ENCODE measurements around the gene TPGS2. TPM values are rescaled to one million over a fixed set of nuclear protein-coding genes. Genes with fewer than 3 reads are reported as not detected.
"Not testable (repeated sequence)": the region's sequence is repeated elsewhere in the genome, so short reads cannot be mapped to it uniquely, and the experiment has no call there.

TPGS2 gene
- total RNA-seq, 1 donor from 2014 or later = 72.8 TPM

DNA sequence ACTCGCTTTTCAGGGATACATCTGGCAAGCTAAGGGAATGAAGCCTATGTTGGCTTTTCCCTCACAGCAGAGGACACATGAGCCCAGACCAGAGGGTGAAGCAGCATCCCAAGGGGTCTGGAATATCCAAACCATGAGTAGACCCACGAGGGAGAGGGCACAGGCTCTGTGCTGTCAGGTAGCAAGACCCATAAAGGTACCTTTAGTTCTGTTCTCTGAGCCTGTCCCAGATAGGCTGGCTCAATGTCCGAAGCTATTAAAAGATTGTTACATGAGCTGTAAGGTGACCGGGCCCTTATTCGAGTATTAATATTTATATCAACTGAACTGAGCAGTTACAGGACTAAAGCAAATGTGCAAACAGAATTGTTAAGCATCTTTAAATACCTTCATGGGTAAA lies 52.2 kb downstream of the TPGS2 start:
- DNase-seq (ENCODE audit: low spot score) = no peak

DNA sequence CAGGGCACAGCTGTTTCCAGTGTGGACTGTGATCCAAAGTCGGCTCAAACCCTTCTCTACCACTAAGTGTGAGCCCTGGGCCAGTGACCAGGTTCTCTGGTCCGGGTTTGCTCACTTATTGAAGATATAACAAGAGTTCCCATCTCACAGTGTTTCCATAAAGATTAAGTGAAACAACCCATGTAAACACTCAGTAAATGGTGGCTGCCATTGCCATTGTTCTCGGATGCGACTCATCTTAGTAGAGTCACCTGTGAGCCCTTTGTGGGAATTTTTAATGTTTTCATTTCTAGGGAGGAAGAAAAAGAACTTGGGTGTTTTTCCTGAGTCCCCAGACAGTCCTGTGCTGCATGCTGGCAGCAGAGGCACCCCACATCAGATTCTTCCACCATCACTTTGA lies 53.4 kb downstream of the TPGS2 start:
- DNase-seq (ENCODE audit: low spot score) = no peak

DNA sequence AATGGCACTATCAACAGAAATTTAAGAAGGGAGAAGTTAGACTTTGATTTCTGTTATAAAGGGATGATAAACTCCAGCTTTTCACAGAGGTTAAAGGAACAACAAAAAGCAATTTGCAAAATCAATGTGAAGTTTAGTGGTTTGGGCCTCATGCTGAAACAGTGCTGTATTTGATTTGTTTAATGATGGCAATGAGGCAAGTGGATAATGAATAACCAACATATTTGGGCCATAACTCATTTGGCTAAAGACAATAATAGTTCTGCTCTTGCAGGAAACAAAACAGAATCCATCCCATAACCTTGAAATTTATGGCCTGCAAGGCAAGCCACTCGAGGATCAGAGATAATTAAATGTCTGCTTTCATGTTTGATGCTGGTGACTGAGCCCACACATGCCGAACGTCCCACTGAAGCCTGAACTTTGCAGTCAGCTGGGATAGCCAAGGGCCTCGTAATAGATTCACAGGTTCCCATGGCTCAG lies 56.5 kb downstream of the TPGS2 start:
- no peak for DNase-seq (ENCODE audit: low spot score)

DNA sequence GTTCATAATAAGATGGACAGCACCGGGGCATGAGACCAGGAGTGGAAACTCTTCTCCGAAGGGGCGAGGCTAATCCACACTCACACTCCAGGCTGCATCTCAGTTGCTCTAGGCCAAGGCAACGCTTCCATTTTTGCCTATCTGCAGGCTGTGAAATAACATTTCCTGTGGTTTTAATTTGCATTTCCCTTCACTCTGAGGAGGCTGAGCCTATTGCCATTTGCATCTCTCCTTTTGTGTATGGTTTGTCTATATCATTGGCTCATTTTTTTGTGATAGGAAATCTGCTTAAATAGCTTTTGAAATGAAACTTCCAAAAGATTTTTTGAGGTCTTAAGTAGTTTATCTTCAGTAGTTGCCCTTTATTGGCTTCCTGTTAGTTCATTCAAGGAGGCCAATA lies 57.6 kb downstream of the TPGS2 start:
- no peak for DNase-seq (ENCODE audit: low spot score)

DNA sequence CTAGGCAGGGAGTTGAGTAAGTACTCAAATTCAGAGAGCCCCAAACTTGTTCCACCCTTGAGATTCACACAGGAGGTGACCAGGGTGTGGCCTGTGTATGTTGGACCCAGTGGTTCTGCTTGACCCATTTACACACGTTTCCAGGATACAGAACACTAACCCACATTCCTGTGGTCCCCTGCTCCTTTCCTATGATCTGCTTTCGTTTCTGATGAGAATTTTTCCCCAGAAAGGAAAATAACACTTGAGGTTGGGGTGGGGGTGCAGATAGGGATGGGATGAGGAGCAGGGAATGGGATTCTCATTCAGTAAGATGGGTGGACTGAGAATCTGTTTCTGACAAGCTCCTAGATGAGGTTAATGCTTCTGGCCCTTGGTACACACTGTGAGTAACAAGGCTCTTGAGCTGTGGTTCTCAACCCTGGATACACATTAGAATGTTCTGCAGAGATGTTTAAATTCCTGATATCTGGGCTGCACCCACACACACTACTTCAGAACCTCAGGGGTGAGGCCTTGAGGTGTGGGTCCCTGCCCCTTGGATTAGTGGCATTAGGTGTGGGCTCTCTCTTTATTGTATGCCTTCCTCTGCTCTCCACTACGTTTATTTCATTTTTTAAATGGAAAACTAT lies 58.4 kb downstream of the TPGS2 start:
- DNase-seq (ENCODE audit: low spot score) = no peak

DNA sequence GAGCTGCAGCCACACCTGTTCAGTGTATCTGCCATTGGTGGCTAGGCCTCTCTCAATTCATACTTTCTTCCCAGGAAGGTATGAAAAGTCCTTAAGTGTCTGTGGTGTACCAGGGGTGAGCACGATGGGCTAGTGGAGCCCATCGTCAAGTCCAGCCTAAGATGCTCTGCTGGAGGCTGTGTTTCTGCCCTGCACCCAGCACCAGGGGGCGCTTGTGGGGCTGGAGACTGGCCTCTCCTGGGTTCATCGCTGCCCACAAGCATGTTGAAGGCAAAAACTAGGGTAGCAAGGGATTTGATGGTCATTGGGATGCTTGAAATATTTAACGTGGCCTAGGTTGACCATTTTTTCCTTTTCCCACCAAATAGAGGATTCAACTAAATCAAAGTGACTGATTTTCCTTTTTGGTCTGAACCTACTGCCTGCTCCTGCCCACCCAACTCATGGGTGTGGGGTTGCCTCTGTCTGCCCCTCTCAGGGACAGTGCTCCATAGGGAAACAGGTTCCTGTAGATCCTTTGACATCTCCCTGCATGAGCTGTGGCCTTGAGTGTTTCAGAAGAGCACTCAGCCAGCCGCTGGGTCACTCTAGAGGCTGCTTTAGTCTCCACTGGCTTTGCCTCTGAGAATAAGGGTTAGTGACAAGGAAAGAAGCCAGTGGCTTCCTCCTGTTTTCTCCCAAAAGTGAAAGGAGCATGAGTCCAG lies 59.0 kb downstream of the TPGS2 start:
- no peak for DNase-seq (ENCODE audit: low spot score)

DNA sequence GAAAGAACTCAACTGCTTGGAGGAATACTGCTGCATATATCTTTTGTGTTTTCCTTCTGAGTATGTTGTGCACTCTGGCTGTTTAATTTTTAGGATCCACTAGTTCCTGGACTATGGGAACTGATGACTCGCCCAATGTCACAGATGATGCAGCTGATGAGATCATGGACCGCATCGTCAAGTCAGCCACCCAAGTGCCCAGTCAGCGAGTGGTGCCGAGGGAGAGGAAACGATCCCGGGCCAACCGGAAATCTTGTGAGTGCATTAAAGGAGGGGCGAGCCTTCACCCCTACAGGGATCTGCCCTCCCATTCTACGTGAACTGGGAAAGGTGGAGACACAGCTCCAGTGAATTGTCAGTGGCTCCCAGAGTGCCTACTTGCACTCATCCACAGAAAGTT lies 59.6 kb downstream of the TPGS2 start:
- no peak for DNase-seq (ENCODE audit: low spot score)

DNA sequence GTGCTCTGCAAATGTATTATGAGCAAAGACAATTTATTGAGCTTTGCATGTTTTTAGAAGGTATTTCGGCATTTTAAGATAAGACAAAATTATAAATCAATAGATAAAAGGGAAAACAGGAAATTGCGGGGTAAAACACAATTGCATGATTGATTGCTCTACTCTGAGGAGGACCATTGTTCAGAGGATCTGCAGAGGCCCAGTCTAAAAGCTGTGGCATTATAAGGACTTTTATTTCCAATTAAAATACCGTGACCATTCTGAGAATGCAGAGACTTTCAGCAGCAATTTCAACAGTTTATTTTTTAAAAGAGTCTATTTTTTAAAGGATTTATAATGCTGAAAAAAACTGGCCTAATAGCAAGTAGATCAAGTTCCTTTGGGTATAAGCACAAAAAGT lies 62.0 kb downstream of the TPGS2 start:
- DNase-seq (ENCODE audit: low spot score) = no peak

DNA sequence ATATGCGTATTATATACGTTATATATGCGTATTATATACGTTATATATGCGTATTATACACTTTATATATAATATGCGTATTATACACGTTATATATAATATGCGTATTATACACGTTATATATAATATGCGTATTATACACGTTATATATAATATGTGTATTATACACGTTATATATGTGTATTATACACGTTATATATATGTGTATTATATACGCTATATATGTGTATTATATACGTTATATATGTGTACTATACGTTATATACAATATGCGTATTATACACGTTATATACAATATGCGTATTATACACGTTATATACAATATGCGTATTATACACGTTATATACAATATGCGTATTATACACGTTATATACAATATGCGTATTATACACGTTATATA lies 65.8 kb downstream of the TPGS2 start:
- DNase-seq (ENCODE audit: low spot score) = not testable (repeated sequence)

DNA sequence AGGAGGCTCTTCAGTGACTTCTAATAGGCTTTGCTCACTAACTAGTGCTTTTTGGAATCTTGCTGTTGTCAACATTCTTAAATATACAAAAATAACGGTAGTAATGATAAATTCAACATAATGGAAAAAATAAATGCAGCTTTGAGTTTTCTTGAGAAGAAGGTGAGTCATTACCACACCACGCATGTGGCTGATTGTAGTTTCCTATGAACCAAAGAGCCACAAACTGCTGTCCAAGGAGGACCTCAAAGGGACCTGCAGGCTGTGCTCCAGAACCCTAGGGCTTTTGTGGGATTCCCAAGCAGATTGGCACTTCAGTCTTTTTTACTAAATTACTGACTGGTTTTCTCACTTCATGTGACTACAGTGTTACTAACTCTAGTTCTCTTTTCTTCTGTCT lies 66.7 kb downstream of the TPGS2 start:
- no peak for DNase-seq (ENCODE audit: low spot score)

DNA sequence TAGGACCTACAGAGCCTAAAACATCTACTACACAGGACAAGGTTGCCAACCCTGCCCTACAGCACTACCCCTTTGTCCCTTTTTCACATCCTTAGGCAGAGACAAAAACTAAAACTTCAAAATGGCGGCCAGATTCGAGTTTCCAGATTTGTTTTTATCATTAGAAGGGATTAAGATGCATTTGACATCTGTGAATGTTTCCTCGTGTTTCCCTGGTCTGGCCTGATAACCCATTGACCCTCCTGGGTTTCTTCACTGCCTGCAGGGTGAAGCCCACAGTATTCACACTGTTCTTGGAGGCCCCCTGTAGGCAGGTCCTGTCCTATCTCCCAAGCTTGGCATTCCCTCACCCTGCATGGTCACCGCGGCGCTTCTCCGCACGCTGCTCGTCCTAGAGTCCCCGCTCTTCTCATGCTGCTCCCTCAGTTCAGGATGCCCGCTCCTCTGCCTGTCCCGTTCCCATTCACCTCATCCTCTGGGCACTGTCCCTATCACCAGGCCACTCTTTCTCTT lies 67.6 kb downstream of the TPGS2 start:
- no peak for DNase-seq (ENCODE audit: low spot score)

DNA sequence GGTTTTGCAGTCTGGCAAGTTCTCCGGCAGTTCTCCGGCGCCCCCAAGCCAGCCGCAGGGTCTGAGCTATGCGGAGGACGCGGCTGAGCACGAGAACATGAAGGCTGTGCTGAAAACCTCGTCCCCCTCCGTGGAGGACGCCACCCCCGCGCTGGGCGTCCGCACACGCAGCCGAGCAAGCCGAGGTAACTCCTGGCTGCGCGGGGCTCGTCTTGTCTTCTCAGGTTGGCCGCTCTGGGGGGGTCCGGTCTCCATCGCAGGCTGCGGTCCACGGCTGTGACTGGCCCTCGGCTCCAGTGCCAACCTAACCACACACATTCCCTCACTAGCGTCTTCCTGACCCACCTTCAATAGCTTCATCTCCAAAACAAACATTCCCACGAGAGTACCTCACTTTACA lies 68.2 kb downstream of the TPGS2 start:
- DNase-seq (ENCODE audit: low spot score) = no peak

DNA sequence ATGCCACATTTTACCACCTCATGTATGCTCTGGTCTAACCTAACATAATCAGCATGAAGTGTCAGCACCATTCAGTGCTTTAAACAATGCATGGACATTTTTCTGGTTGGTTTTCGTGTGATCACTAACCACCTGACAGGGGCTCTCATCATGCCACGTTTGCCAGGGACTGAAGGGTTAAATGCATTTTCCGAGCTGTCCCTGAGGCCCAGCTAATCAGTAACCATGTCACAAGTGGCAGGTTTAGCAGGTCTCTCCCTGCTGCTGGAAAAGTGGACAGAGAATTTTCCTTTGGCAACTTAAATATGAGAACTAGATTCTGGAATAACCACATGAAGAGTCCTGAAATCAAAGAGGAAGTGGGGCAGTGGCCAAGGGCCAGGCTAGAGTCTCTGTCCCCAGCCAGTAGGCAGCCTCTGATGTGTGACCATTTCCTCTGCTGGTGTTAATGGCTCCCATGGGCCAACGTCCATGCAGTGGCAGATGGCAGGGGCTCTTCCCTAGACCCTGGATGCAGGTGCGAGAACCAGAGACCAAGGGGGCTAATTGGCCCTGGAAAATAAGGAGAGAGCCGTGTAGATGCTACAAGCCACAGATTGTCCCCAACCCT lies 69.5 kb downstream of the TPGS2 start:
- no peak for DNase-seq (ENCODE audit: low spot score)

DNA sequence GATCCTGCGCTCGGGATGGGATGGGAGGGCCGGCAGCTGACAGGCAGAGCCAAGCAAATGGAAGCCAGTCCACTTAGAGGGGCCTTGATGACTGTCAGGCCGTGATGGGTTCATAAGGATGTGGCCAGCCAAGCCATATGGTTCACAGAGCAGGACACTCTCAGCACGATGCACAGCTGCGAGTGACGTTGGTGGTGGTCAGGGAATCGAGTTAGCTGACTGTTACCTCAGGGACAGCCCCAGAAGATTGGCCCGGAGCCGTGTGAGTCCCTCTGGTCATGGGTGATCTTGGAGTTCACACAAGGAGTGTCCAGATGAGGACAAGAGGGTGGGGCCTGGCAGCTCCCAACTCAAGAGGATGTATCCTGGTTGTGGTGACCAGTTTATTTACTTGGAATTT lies 70.2 kb downstream of the TPGS2 start:
- DNase-seq (ENCODE audit: low spot score) = peak; percentile 76

DNA sequence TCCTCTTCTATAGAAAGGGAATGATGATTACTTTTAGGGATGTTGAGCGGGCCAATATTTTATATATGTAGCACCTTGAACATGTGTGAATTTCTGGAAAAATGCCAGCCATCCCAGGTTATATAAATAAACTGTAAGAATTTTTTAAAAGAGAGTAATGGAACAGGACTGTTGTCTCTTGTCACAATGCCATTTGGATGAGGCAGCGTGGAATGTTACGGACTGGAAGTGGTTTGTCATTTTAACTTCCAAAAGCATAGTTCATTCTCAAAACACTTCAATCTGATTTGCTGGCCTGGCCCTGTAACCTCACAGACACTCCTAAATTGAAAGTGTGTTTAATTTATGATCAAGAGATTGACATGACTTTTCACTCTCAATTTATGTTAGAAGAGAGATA lies 70.8 kb downstream of the TPGS2 start:
- no peak for DNase-seq (ENCODE audit: low spot score)

DNA sequence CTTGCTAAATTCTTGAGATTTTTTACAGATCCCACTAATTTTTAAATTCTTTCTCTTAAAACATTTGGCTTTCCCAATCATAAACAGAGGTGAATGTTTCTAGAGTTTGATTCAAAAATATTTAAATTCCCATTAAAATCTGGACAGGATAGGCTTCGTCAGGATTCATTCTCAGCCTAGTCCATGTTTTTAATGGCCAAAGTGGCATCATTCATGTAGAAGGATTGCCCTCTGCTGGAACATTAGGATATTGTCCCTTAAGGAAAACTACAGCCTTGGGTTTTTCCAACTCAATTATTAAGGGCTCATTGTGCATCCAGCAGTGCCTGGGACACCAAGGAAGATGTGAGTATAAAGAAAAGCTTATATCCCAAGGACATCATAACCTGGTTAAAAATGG lies 71.7 kb downstream of the TPGS2 start:
- no peak for DNase-seq (ENCODE audit: low spot score)

DNA sequence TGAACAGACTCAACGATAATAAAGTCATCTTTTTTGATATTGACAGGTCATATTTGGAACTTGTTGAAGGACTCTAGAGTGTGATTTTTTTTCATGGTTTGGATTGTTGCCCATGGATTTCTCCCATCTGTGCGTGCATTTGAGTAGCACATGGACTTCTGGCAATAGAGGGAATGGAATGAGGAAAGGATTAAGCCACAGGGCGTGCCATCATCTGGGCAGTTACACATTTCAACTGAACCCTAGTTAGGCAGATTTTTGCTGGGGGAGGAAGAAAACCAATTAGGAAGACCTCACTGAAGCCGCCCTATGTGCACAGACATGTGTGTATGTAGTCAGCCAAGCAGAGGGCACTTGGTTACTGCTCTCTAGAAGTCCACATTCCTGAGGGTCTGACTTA lies 72.6 kb downstream of the TPGS2 start:
- no peak for DNase-seq (ENCODE audit: low spot score)

DNA sequence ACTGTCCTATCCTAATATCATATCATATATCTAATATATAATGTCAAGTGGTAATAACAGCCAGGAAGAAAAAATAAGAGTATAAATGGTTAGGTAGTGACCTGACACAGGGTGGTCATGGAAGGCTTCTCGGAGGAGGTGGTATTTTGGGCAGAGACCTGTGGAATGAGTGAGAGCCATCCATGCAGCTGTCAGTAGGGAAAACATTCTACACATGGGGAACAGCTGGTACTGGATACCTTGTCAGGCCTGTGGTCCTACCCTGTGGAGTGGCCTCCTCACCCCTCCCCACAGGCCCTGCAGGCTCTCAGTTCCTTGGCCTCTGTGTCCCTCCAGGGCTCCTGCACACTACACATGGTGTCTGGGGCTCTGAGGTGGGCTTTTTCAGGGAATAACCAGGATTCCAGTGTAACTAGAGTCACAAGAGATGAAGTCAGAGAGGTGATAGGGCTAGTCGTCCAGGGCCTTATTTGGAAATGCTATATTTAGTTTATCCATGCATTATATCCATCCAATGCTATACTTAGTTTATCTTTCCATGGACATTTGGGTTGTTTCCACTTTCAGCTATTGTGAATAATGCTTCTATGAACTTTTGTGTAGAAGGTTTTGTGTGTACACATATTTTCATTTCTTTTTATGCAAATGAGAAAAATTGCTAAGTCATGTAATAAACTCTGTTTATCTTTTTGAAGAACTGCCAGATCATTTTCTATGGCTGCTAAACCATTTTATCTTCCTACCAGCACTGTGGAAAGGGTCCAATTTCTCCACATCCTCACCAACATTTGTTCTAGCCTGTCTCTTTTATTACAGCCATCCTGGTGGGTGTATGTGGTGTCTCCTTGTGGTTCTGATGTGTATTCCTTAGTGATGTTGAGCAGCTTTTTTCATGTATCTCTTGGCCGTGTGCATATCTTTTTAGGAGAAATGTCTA lies 75.6 kb downstream of the TPGS2 start:
- no peak for DNase-seq (ENCODE audit: low spot score)

DNA sequence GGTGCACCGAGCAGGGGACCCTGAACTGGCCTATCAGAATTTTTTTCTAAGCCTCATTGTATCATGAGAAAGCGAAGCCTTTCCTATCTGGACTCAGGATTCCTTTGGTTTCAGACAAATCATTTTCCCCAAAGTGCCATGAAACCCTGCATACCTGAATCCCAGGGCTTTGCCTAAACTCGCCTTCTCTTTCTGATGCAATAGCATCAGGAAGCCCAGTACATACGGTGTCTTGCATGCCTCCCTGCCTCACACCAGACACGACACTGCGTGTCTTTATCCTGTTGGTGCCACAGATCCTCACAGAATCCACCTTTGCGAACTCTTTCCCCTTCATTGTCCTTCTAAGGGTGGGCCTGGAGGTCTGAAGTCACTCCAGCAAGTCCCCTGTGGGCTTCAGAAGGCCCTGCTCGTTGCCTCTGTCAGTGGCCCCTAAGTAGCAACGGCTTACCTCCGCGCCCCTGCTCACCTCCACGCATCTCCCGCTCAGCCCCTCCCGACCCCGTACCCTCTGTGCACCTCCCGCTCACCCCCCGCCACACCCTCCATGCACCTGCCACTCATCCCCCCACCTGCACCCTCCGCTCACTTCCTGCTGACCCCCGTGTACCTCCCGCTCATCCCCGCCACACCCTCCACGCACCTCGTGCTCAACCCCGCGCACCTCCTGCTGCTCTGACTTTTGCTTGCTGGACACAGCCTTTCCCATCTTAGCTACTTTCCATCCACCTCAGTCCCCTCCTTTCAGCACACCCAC lies 83.4 kb downstream of the TPGS2 start:
- no peak for DNase-seq (ENCODE audit: low spot score)

DNA sequence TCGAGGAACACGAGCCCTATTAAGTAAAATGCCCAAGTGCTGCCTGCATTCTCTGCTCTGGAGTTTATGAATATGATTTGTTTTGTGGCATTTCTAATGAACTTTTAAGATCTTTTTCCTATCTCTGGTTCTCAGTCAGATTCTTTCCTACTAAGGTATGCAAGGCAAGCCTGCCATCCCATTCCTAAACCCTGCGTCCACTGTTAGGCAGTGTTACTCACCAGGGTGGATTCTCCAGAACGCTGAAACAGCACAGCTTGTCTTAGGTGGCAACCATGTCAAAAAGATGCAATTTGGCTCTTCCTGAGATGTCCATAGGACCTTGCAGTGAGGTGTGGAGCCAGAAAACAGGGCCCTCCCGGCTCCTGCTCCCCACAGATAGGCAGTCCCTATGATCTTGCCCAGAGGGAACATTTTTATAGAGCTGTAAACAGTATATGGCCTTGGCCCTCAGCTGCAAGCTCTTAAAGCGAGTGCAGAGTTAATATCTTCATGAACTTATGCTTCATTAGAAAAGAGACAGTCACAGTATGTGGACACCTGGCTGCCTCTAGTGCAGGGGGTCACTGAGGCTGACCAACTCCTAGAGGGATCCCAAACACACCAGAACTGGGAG lies 84.4 kb downstream of the TPGS2 start:
- DNase-seq (ENCODE audit: low spot score) = no peak

Data from mesenteric fat pad (tissue), 1 donor.